GM21526 (cell line): ENCODE data around the gene GJB2.

Source experiments
- ATAC-seq: cut with Tn5 transposase; IDR thresholded peaks from one replicate; pipeline ENCODE4 v1.9.1; 2021; ENCODE audit warnings: moderate library complexity; ENCODE audit not compliant: unreplicated experiment, low FRiP score

Gene GJB2

GRCh38 chr13:20142927-20143480 is 49.7 kb downstream of the GJB2 start:
- no peak for ATAC-seq

DNA sequence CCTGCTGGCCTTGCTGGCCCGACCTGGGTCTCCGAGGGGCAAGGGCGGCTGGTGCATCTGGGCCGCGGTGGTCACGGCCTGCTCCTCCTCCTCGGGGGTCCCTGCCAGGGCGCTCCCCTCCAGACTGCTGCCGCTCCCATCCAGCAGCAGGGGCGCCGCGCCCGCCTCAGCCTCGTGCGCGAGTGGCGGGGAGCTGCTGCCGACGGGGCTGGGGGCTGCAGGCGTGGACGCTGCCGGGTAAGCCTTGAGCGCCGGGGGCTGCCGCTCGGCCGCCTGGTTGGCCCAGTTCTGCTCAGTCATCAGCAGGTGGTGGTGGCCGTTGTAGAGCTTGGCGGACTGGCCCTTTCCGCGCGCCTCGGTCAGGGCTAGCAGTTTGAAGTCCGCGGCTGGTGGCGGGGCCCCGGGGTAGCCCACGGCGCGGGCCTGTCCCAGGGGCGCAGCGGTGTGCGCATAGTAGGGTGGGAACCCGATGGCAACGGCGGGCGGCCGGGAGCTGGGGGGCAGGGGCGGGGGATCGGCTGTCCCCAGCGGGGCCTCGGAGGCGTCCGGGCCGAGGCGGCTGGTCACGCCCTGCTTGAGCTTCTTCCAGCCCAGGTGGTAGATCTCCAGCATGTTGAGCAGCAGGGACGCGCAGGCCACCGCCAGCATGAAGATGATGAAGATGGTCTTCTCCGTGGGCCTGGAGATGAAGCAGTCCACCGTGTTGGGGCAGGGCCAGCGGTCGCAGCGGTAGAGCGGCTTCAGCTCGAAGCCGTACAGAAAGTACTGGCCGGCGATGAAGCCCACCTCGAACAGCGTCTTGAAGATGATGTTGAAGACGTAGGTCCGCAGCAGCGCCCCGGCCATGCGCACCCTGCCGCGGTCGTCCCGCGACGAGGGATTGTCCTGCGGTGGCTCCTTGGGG is 50.5 kb downstream of the GJB2 start:
- no peak for ATAC-seq

- no peak for ATAC-seq
These were observed 51.3 kb downstream of the GJB2 start for GRCh38 chr13:20141238-20142022.

DNA sequence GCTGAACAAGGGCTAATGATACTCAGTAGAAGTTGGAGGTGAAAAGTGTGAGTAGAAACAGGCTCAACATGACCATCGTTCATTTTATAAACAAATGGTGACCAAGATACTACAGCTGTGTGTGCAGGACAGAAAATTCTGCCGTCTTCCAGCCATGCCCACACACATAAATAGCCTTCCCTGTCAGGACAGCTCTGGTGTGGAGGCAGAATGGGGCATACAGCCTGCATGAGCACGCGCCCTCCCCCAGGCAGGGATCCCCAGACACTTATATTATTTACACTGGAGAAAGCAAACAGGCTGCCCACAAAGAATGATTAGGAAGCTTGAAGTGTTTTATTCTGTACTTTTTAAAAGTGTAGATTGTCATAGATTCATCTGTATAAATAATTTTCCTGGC is 52.3 kb downstream of the GJB2 start:
- no peak for ATAC-seq

DNA sequence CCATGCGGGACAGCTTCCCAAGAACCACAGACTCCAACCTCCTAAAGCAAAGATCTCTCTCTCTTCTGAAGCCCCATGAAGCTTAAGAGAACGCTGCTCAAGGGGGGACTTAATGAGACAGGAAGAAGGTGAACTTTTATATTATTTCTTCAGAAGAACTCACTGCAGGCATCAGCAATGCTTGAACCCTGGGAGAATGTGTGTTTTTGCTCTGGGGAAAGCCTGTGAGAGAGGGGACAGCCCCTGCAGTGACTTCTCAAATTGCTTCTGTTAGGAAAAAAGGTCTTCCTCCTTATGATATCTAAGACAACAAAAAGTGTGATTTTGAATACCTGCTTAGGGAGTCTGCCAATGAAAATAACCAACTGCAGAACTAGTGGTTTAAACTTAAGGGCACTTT is 54.9 kb downstream of the GJB2 start:
- no peak for ATAC-seq
